Measurements from ENCODE around the gene ACER2. TPM values are rescaled to one million over a fixed set of nuclear protein-coding genes. Genes with fewer than 3 reads are reported as not detected.

Gene ACER2
- total and polyA plus RNA-seq, 5 donors from 2014 or later, result 0.21 to 2.9 (median 0.87) TPM

DNA sequence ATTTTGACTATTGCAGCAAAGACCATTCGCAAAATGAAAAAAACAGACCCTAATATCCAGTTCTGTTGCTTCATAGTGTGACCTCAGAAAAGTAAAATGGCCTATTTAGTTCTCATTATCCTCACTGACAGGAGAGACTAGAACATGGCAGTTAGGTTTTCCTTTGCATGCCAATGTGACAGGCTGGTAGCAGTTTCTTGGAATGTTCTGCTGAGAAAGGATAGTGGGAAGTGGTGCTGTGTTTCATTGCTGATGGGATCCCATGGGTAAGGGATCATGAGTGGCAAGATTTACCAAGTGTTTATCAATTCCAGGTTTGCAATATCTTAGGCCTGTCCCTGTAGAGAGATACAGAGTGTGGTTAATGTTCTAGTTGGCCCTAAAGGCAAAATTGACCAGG, 88.5 kb downstream of the ACER2 start:
- ATAC-seq (ENCODE audit: low read depth in 2 of 2), result no peak
- Mint-ChIP-seq H3K4me3 (no peak overlapping the region), H3K27ac (no peak overlapping the region), H3K27me3 (peaks cover 20% of the 10 kb centered on the region), H3K9me3 (peaks cover 0 to 10% (median 0%) of the 10 kb centered on the region in 7 donors), H3K36me3 (no peaks in the 10 kb centered on the region), H3K4me1 (peaks cover 5 to 11% (median 8%) of the 10 kb centered on the region in 4 donors)
- no peaks in the 10 kb centered on the region for H3K9me3 ChIP-seq (ENCODE audit: control insufficient read depth in 2 of 2, low read length in 2 of 2)
- H3K4me3 ChIP-seq (ENCODE audit: low read depth, low read length), result no peak overlapping the region
- no peaks in the 10 kb centered on the region for H3K4me1 ChIP-seq (ENCODE audit: control insufficient read depth, insufficient read depth, low read length, poor library complexity, severe bottlenecking)
- DNase-seq, result no peak
- H3K36me3 ChIP-seq (ENCODE audit: control insufficient read depth, insufficient read depth, low read length), result no peaks in the 10 kb centered on the region
- H3K27me3 ChIP-seq (ENCODE audit: control insufficient read depth, insufficient read depth, low read length), result peaks cover 3% of the 10 kb centered on the region
- H3K27ac ChIP-seq (ENCODE audit: insufficient read depth, low read length, poor library complexity, severe bottlenecking), result no peak overlapping the region

DNA sequence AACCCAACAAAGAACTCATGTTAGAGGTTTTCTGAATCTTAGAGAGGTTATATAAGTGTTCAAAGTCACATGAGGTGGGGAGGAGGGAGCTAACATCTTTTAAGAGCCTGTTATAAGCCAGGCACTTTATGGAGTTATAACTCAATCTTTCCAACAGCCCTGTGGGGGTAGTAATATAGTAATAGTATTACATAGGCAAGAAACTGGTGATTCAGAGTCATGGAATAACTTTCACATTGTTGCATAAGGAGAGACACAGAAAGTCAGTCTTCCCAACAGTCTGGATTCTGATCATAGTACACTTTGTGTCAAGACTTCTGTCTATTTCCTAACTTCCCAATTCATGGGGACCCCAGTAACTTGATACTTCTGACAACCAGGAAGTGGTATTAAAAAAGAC, 89.2 kb downstream of the ACER2 start:
- peaks cover 0 to 10% (median 0%) of the 10 kb centered on the region in 7 donors for H3K9me3 Mint-ChIP-seq

More for the DNA sequence above, 89.2 kb downstream of the ACER2 start:
- Histone ChIP-seq H3K27me3 (ENCODE audit: control insufficient read depth, insufficient read depth, low read length) (peaks cover 3% of the 10 kb centered on the region), H3K27ac (ENCODE audit: insufficient read depth, low read length, poor library complexity, severe bottlenecking) (no peak overlapping the region), H3K4me1 (ENCODE audit: control insufficient read depth, insufficient read depth, low read length, poor library complexity, severe bottlenecking) (no peaks in the 10 kb centered on the region), H3K4me3 (ENCODE audit: low read depth, low read length) (no peak overlapping the region), H3K9me3 (ENCODE audit: control insufficient read depth in 2 of 2, low read length in 2 of 2) (no peaks in the 10 kb centered on the region), H3K36me3 (ENCODE audit: control insufficient read depth, insufficient read depth, low read length) (no peaks in the 10 kb centered on the region)
- Mint-ChIP-seq H3K4me3 (no peak overlapping the region), H3K36me3 (no peaks in the 10 kb centered on the region), H3K4me1 (peaks cover 5 to 8% (median 6%) of the 10 kb centered on the region in 4 donors), H3K27ac (no peak overlapping the region), H3K27me3 (peaks cover 17% of the 10 kb centered on the region)
- no peak for DNase-seq
- no peak for ATAC-seq (ENCODE audit: low read depth in 2 of 2)

Other genes starting within 250 kb of the ACER2 start
- 47.7 TPM for gene DENND4C, start 178.3 kb upstream of the ACER2 start, total RNA-seq
- gene DENND4C, start 178.3 kb upstream of the ACER2 start, polyA plus RNA-seq, result 10 to 100 TPM; 25.6 to 34.4 (median 30.2) TPM
- gene RPS6, start 28.8 kb upstream of the ACER2 start, total RNA-seq, result 2,252 TPM
- 1,000 to 10,000 TPM; 2,052 to 3,616 (median 2,846) TPM for gene RPS6, start 28.8 kb upstream of the ACER2 start, polyA plus RNA-seq